GM12875 (cell line): ENCODE results near the gene WFDC1.

Source experiments
- H3K4me3 ChIP-seq: one replicate; pipeline ENCODE4 v1.5.1; 2011; ENCODE audit warnings: low read depth, low read length, control low read depth
- TF ChIP-seq, protein P1 (sequence below): IDR thresholded peaks from 2 replicates; pipeline ENCODE4 v1.5.1; 2011; ENCODE audit warnings: low read depth, mild to moderate bottlenecking, control low read depth, inconsistent platforms, low read length, moderate library complexity, borderline replicate concordance; ENCODE audit not compliant: insufficient read depth

The WFDC1 gene

GRCh38 chr16:84278968-84279367 lies 15.7 kb upstream of the WFDC1 start:
- H3K4me3 ChIP-seq: no peak overlapping the region
- TF ChIP-seq, protein P1, sequence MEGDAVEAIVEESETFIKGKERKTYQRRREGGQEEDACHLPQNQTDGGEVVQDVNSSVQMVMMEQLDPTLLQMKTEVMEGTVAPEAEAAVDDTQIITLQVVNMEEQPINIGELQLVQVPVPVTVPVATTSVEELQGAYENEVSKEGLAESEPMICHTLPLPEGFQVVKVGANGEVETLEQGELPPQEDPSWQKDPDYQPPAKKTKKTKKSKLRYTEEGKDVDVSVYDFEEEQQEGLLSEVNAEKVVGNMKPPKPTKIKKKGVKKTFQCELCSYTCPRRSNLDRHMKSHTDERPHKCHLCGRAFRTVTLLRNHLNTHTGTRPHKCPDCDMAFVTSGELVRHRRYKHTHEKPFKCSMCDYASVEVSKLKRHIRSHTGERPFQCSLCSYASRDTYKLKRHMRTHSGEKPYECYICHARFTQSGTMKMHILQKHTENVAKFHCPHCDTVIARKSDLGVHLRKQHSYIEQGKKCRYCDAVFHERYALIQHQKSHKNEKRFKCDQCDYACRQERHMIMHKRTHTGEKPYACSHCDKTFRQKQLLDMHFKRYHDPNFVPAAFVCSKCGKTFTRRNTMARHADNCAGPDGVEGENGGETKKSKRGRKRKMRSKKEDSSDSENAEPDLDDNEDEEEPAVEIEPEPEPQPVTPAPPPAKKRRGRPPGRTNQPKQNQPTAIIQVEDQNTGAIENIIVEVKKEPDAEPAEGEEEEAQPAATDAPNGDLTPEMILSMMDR: no peak

- H3K4me3 ChIP-seq: no peak overlapping the region
- TF ChIP-seq, protein P1: no peak
These were observed 14.8 kb upstream of the WFDC1 start for GRCh38 chr16:84279881-84280280.

- no peak overlapping the region for H3K4me3 ChIP-seq
- TF ChIP-seq, protein P1: no peak
These were observed 13.6 kb upstream of the WFDC1 start for GRCh38 chr16:84281074-84281473.

DNA sequence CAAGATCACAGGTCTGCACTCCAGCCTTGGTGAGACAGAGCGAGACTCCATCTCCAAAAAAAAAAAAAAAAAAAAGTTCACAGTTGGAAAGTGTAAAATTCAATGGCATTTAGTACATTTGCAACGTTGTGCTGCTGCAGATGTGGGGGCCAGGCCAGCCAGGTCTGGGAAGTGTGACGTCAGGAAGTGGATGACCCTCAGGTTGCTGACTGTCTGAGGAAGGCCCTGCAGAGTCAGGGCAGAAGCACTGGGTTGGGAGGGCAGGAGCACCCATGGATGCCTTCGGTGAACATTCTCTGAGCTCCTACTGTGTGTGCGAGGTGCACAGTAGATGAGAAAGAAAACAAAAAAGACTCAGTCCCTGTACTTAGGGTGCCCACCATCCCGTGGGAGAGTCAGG lies 12.1 kb upstream of the WFDC1 start:
- no peak overlapping the region for H3K4me3 ChIP-seq
- TF ChIP-seq, protein P1: no peak

GRCh38 chr16:84283314-84284153 lies 11.1 kb upstream of the WFDC1 start:
- TF ChIP-seq, protein P1: no peak
- H3K4me3 ChIP-seq: no peak overlapping the region

GRCh38 chr16:84284154-84284722 lies 10.4 kb upstream of the WFDC1 start:
- TF ChIP-seq, protein P1: no peak
- no peak overlapping the region for H3K4me3 ChIP-seq

GRCh38 chr16:84286578-84287240 lies 8.0 kb upstream of the WFDC1 start:
- no peak overlapping the region for H3K4me3 ChIP-seq
- TF ChIP-seq, protein P1: no peak
